H1 (cell line): ENCODE data around the gene ZNHIT3. TPM values are rescaled to one million over a fixed set of nuclear protein-coding genes. Genes with fewer than 3 reads are reported as not detected.

Experiments
- CHD7 ChIP-seq: fragments of 300-600 bp; sonication (generic); IDR thresholded peaks from 2 replicates; pipeline ENCODE4 v1.7.1; 2012; ENCODE audit warnings: low read length, moderate library complexity, mild to moderate bottlenecking, inconsistent platforms; ENCODE audit not compliant: insufficient replicate concordance
- KDM1A ChIP-seq: fragments of 200-600, 300-600 bp; sonication (generic); IDR thresholded peaks from 2 replicates; pipeline ENCODE4 v1.7.1; 2016; ENCODE audit warnings: mild to moderate bottlenecking, low read length, borderline replicate concordance
- KDM4A ChIP-seq: IDR thresholded peaks from one replicate; pipeline ENCODE4 v1.7.1; 2012; ENCODE audit warnings: low read depth, mild to moderate bottlenecking, moderate library complexity, low read length, inconsistent platforms; ENCODE audit not compliant: severe bottlenecking
- PHF8 ChIP-seq: fragments of 200-600 bp; sonication (generic); conservative IDR thresholded peaks from 2 replicates; pipeline ENCODE4 v1.7.1; 2012; ENCODE audit warnings: low read depth, mild to moderate bottlenecking, inconsistent platforms, low read length, moderate library complexity
- ZNF274 ChIP-seq: IDR thresholded peaks from 2 replicates; pipeline ENCODE4 v1.7.0; 2012; ENCODE audit warnings: low read length, borderline replicate concordance; ENCODE audit errors: extremely low read depth
- polyA plus RNA-seq, 7 experiments: library from polyadenylated mRNA; depleted of rRNA in 3 of 7; stranded (reverse) in 5 of 7; unstranded in 2 of 7; fragments of >200 nt in 5 of 7; fragments of 200-250 nt in 2 of 7; gene quantifications; 1 replicate in 5 of 7; 2 replicates in 1 of 7; 4 replicates in 1 of 7; pipeline versions ENCODE4 v1.2.1 to v1.2.3, GENCODE V29; 2011 to 2013; ENCODE audit warnings: missing spikeins in 2 of 7, mixed read lengths in 2 of 7
- total RNA-seq: library from RNA; stranded (reverse); fragmentation: NEBNext Ultra II Directional; extraction: Animal tissue kit (Norgen Biotek cat#: 25700); gene quantifications from 2 replicates; pipeline ENCODE4 v1.2.1, GENCODE V29; 2021

The ZNHIT3 gene
- total and polyA plus RNA-seq, 2 of the 8 experiments (the other 6 are each of a cell fraction or from before 2014, with no cell fraction given) = 59.1 to 147 TPM

GRCh38 chr17:36535669-36536081 lies 49.2 kb downstream of the ZNHIT3 start (continued):
- TF ChIP-seq CHD7 (no peak), KDM1A (0 out of 2 replicates have a peak, but pooled peaks have one; percentile 48), KDM4A (peak; percentile 20), ZNF274 (no peak), PHF8 (peak; percentile 49; the same call in 1 of the 2 replicates)
